Measurements from ENCODE around the gene EEFSEC.

EEFSEC gene

GRCh38 chr3:128155616-128156360 lies 2.5 kb downstream of the EEFSEC start:
- TF ChIP-seq CTCF (IDR thresholded peaks at IDR 0.05): no peak

GRCh38 chr3:128160661-128161060 lies 7.4 kb downstream of the EEFSEC start:
- H3K27ac ChIP-seq: no peak overlapping the region
- no peak for TF ChIP-seq CTCF (IDR thresholded peaks at IDR 0.05)
- TF ChIP-seq ZFX (IDR thresholded peaks at IDR 0.05; ENCODE audit: borderline replicate concordance): no peak

More at GRCh38 chr3:128155616-128156360, 2.5 kb downstream of the EEFSEC start:
- H3K27ac ChIP-seq: no peak overlapping the region

- TF ChIP-seq CTCF (IDR thresholded peaks at IDR 0.05): no peak
- no peak for TF ChIP-seq ZFX (IDR thresholded peaks at IDR 0.05; ENCODE audit: borderline replicate concordance)
- H3K27ac ChIP-seq: no peak overlapping the region
Observed at GRCh38 chr3:128163432-128163831, 10.2 kb downstream of the EEFSEC start.

GRCh38 chr3:128166971-128167453 lies 13.7 kb downstream of the EEFSEC start:
- TF ChIP-seq ZFX (IDR thresholded peaks at IDR 0.05; ENCODE audit: borderline replicate concordance) (no peak), CTCF (IDR thresholded peaks at IDR 0.05) (no peak)

GRCh38 chr3:128167646-128167972 lies 14.3 kb downstream of the EEFSEC start:
- TF ChIP-seq CTCF (IDR thresholded peaks at IDR 0.05) (no peak), ZFX (IDR thresholded peaks at IDR 0.05; ENCODE audit: borderline replicate concordance) (no peak)
- no peak overlapping the region for H3K27ac ChIP-seq

More at GRCh38 chr3:128166971-128167453, 13.7 kb downstream of the EEFSEC start:
- H3K27ac ChIP-seq: no peak overlapping the region

GRCh38 chr3:128167973-128168674 lies 14.8 kb downstream of the EEFSEC start:
- no peak overlapping the region for H3K27ac ChIP-seq
- TF ChIP-seq ZFX (IDR thresholded peaks at IDR 0.05; ENCODE audit: borderline replicate concordance) (no peak), CTCF (IDR thresholded peaks at IDR 0.05) (no peak)

GRCh38 chr3:128168836-128169235 lies 15.6 kb downstream of the EEFSEC start:
- H3K27ac ChIP-seq: no peak overlapping the region
- TF ChIP-seq ZFX (IDR thresholded peaks at IDR 0.05; ENCODE audit: borderline replicate concordance): no peak
- no peak for TF ChIP-seq CTCF (IDR thresholded peaks at IDR 0.05)
